Astrocyte (in vitro differentiated cells and primary cell): ENCODE results near the gene IFNLR1.

Experiments used
- CTCF ChIP-seq: IDR thresholded peaks from 2 replicates; pipeline ENCODE4 v1.5.1; 2011; ENCODE audit warnings: low read depth, mild to moderate bottlenecking, inconsistent platforms, low read length, moderate library complexity; ENCODE audit not compliant: insufficient read depth
- EZH2 ChIP-seq: IDR thresholded peaks from 2 replicates; pipeline ENCODE4 v1.6.1; 2012; ENCODE audit warnings: mild to moderate bottlenecking, low read length, inconsistent platforms; ENCODE audit not compliant: insufficient read depth

- TF ChIP-seq EZH2 (no peak), CTCF (no peak)
These were observed 46.3 kb downstream of the IFNLR1 start for GRCh38 chr1:24140741-24141181.
